VCaP (cell line): ENCODE results near the gene RBM6.

Experiments used
- H3K27ac ChIP-seq: fragments of 450-650 bp; 2 replicates; pipeline ENCODE4 v1.5.1; 2017
- TF ChIP-seq, protein P1 (sequence below): fragments of 450-650 bp; conservative IDR thresholded peaks from 2 replicates; pipeline ENCODE4 v1.5.1; 2017; ENCODE audit warnings: mild to moderate bottlenecking, moderate library complexity

RBM6 gene

DNA sequence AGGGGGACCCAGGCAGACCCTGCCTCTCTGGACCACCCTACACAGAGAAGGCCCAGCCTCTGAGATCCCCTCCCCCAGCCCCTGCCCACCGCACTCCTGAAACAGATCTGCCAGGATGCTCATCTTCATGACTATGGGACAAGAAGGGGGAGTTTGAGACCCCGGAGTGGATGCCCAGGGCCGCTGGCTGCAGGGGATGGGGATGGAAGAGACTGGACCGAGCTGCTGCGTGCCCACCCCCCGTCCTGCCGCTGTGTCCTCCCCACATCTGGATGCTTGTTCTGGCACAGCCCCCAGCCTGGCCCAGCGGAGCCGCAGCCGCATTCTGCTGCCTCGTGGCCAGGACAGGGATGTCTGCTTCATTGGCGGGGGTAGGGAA lies 184.8 kb downstream of the RBM6 start:
- H3K27ac ChIP-seq = peak overlapping the region; percentile 78
- TF ChIP-seq, protein P1, sequence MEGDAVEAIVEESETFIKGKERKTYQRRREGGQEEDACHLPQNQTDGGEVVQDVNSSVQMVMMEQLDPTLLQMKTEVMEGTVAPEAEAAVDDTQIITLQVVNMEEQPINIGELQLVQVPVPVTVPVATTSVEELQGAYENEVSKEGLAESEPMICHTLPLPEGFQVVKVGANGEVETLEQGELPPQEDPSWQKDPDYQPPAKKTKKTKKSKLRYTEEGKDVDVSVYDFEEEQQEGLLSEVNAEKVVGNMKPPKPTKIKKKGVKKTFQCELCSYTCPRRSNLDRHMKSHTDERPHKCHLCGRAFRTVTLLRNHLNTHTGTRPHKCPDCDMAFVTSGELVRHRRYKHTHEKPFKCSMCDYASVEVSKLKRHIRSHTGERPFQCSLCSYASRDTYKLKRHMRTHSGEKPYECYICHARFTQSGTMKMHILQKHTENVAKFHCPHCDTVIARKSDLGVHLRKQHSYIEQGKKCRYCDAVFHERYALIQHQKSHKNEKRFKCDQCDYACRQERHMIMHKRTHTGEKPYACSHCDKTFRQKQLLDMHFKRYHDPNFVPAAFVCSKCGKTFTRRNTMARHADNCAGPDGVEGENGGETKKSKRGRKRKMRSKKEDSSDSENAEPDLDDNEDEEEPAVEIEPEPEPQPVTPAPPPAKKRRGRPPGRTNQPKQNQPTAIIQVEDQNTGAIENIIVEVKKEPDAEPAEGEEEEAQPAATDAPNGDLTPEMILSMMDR = no peak

DNA sequence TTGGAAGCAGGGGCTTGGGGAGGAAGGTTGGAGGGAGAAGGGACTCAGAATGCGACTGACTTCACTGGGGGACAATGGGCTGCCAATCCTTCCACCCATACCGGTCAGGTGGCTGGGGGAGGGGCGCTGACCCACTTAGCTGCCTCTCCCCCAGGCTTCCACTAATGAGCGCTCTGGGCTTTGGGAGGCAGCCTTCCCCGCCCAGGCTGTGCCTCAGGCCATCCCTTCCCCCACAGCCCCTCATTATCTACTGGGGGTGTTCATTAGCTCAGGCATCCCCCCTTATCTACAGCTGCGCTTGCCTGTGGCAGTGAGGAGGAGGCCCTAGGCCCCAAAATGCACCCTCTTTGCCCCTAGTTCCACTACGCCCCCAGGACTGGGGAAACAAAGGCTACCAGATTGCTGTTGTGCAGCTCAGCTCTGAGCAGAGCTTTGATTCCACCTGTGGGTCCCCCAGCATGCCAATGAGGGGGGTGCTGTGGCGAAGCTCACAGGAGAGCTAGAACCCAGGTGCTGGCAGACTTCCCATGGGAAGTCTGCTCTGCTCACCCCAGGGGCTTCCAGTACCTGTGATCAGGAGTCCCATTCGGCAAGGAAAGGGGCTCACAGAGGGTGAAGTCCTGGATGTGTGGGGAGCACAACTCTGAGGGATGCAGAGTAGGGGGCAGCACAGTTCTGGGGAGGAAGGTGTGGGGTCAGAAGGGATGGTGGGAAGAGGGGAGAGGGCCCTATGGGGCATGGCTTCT lies 185.8 kb downstream of the RBM6 start:
- peak overlapping the region; percentile 78; the same call in 1 of the 2 replicates for H3K27ac ChIP-seq
- TF ChIP-seq, protein P1 = no peak

DNA sequence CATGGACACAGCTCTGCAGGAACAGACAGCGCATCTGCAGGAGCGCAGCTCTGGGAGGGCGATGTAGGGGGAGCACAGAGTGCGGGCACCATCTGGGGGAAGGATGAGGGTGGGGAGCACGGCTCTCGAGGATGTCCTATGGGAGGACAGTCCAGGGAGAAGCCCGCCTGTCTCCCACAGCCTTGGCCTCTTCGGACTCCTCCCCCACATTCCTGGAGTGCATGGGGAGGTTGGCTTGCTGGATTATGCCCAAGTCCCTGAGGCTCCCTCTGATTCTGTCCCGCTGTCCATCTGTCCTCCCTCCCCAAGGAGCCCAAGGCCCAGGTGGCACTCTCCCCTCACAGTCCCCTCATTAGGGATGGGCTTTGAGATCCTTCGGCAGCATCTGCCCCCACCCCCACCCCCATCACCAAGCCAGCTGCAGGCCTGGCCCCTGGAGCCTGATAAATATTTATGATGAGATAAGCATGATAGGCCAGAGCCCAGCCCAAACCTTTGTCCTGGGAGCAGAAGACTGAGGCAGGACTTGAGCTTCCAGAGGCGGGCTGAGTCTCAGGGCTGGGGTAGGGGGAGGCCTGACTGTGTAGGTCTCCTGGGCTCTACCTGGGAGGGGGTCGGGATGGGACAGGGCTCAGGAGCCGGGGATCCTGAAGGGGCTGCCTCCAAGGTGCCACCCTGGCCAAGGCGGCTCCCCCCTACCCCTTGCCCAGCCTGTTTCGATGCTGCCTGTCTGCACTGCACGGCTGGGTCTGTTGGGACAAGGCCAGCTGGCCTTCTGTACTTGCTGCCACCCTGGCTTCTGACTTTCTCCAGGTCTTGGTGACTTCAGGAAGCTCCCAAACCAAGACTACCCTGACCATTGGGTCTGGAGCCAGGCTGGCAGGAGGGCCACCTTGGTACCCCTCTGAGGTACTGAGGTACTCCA lies 186.6 kb downstream of the RBM6 start:
- TF ChIP-seq, protein P1 = no peak
- H3K27ac ChIP-seq = peak overlapping the region; percentile 78
